GM20431 (cell line): ENCODE data around the gene DONSON.
"Not testable (repeated sequence)": the region's sequence is repeated elsewhere in the genome, so short reads cannot be mapped to it uniquely, and the experiment has no call there.

Source experiments
- in situ Hi-C: fragments of 300-500 bp; cut with MseI, MboI; formaldehyde crosslinking; loops from one replicate; pipeline ENCODE4 v1.15.0; 2020; ENCODE audit warnings: low sequenced_read_pairs; ENCODE audit not compliant: unreplicated experiment

DONSON gene, protein sequence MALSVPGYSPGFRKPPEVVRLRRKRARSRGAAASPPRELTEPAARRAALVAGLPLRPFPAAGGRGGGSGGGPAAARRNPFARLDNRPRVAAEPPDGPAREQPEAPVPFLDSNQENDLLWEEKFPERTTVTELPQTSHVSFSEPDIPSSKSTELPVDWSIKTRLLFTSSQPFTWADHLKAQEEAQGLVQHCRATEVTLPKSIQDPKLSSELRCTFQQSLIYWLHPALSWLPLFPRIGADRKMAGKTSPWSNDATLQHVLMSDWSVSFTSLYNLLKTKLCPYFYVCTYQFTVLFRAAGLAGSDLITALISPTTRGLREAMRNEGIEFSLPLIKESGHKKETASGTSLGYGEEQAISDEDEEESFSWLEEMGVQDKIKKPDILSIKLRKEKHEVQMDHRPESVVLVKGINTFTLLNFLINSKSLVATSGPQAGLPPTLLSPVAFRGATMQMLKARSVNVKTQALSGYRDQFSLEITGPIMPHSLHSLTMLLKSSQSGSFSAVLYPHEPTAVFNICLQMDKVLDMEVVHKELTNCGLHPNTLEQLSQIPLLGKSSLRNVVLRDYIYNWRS

GRCh38 chr21:33588485-33589335 is at the start of gene DONSON:
Gene DONSON, minus strand, starts transcription at chr21:33588684. Its CDS starts 43 bp downstream, at chr21:33588641.
- in situ Hi-C loops = no loop called here

- in situ Hi-C loops = no loop called here
Measured at GRCh38 chr21:33634254-33634653, 45.8 kb upstream of the DONSON start.

- in situ Hi-C loops = not testable (repeated sequence)
Measured at GRCh38 chr21:33626151-33626550, 37.7 kb upstream of the DONSON start.

DNA sequence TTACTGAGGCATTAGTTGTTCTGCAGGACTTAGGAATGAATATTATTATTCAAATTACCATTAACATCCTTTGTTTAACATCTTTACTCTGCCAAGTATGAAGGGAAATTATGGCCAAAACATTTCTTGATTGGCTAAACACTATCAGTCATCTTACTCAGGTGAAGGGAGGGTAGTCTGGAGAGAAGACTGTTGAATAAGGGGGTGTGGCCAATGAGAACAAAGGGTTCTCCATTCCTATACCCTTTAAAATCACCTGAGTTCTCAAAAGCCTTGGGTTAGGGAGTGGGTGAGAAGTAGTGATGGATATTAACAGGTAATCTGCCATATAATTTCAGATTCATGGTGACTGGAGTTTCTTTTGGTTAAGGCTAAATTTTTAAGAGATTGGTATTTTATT is 33.8 kb upstream of the DONSON start:
- in situ Hi-C loops = no loop called here

DNA sequence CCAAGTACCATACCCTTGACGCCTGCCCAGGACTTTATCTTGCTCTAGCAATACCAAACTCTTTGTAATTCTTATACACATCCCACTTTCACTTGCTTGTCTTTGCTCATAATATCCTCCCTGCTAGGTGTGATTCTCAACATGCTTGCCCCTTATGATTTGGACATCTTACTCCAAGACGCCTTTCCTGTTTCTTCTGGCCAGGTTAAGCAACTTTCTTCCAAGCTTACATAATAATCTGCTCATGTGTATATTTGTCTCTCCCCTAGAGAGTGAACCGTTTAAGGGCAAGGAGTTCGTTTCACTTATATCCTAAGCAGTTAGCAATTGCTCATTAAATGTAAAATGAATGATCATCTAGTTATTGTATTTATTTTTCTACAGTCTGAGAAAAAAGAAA is 31.2 kb upstream of the DONSON start:
- in situ Hi-C loops = no loop called here

DNA sequence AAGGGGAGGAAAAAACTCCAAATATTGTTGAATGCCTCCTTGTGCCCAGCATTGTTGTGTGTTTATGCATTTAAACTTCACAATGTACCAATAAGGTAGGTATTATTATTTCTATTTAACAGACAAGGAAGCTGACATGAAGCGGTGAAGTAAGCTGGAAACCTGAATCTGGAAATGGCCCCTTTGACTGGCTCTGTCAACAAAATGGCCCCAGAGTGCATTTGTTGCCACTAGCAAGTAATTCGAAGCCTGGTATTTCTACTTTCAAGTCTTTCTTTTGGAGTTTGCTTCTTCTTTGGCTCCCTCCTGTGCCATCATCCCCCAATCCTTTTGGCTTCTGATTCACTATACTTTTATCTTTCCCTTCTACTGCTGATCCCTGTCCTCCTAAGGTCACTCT is 29.9 kb upstream of the DONSON start:
- in situ Hi-C loops = no loop called here

DNA sequence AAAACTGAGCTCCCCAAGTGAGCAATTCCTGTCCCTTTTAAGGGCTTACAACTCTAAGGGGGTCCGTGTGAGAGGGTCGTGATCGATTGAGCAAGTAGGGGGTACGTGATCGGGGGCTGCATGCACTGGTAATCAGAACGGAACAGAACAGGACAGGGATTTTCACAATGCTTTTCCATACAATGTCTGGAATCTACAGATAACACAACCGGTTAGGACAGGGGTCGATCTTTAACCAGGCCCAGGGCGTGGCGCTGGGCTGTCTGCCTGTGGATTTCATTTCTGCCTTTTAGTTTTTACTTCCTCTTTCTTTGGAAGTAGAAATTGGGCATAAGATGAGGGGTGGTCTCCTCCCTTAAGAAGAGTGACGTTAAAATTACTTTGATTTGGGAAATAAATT is 29.1 kb upstream of the DONSON start:
- in situ Hi-C loops = not testable (repeated sequence)

DNA sequence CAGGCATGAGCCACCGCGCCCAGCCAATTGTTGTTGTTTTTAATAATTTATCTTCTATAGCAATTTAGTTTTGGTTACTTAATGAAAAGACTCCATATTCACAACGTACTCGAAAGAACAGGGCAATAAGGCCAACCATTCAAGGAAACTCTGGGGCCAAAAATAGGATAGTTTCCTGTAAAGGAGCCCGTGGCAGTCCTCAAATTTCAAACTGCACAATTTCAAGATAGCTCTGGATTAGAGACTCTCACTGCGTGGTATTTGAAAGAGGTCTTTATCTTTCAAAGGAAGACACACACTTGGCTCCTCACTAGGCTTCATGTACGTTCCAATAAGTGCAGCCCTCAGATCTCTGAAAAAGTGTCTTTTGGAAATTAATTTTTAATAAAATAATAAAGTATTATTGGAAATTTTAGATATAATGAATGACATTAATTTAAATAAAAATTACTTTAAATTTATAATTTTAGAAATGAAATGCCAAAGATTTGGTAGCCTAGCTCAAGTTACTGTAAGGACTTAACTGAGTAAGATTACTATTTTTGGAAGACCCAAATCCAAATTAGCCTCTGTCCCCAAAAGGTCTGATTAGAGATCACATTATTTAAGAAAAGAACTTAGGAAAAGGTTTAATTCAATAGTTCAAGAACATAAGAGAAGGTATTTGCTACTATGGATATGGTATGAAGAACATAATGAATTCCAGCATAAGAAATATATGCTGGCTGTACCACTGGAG is 22.7 kb upstream of the DONSON start:
- in situ Hi-C loops = no loop called here

DNA sequence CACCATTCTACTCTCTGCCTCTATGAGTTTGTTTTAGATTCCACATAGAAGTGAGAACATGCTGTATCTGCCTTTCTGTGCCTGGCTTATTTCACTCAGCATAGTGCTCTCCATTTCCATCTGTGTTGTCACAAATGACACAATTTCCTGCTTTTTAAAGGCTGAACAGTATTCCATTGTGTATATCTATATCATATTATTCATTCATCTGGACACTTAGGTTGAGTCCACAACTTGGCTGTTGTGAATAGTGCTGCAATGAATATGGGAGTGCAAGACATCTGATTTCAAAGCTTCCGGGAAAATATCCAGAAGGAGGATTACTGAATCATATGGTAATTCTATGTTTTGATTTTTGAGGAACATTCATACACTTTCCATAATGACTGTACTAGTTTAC is 20.1 kb upstream of the DONSON start:
- in situ Hi-C loops = no loop called here

DNA sequence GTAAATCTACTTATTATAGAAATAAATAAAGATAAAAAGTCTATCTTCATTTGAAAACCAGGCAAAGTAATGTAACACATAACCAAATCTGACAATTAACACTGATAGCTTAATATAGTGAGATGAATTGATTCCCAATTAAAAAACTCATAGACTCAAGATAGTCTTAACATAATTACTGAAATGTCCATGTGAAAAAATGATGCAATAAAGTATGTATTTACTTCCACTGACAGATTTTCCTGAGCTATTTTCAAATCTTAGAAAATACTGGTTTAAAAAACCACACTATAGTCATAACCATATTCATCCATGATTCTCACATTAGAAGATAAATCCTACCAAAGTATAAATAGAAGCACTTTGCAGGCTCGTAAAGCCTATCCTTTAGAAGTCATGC is 9.6 kb upstream of the DONSON start:
- in situ Hi-C loops = no loop called here

- in situ Hi-C loops = no loop called here
Measured at GRCh38 chr21:33587792-33588484, 546 bp downstream of the DONSON start.

- in situ Hi-C loops = no loop called here
Measured at GRCh38 chr21:33586927-33587326, 1.6 kb downstream of the DONSON start.

DNA sequence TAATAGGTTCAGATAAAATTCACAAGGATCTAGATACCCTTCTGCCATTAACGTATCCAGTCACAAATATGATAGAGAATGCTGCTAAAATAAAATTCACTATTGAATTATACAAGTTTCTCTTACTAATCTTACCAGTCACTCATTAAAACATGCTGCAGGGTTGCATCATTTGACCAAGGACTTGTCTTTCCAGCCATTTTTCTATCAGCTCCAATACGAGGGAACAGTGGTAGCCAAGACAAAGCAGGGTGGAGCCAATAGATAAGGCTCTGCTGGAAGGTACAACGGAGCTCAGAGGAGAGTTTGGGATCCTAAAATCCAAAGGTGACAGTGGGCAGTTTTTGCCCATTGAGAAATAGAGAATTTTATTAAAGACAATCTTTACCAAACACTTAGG is 4.0 kb downstream of the DONSON start:
- in situ Hi-C loops = no loop called here

- in situ Hi-C loops = no loop called here
Measured at GRCh38 chr21:33578959-33579542, 9.4 kb downstream of the DONSON start.

- in situ Hi-C loops = no loop called here
Measured at GRCh38 chr21:33578214-33578613, 10.3 kb downstream of the DONSON start.

DNA sequence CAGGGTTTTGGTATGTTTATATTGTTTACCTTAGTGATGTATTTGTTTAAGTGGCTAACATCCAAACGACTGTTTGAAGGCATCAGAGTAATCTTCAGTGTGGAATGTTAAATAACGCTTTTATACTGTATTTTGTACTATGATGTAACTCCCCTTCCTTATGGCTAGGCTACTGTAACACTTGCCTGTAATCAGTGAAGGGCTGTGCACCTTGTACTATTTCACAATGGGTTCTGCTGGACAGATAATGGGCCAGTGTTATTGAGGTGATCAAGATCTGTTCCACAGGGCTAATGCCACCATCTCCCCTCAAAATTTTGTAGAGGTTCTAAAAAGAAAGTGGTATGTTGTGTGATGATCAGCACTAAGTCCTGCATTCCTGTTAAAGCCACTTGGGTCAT is 11.7 kb downstream of the DONSON start:
- in situ Hi-C loops = not testable (repeated sequence)

GRCh38 chr21:33572350-33572749 is 16.1 kb downstream of the DONSON start:
- in situ Hi-C loops = no loop called here

- in situ Hi-C loops = no loop called here
Measured at GRCh38 chr21:33569991-33570390, 18.5 kb downstream of the DONSON start.

- in situ Hi-C loops = no loop called here
Measured at GRCh38 chr21:33568448-33568847, 20.0 kb downstream of the DONSON start.
